ENCODE measurements around the gene SEMA3A. TPM values are rescaled to one million over a fixed set of nuclear protein-coding genes. Genes with fewer than 3 reads are reported as not detected.

Gene SEMA3A
- 34.0 and 38.7 TPM in 2 replicates for total RNA-seq

GRCh38 chr7:84194484-84195271 lies at the start of gene SEMA3A:
SEMA3A (minus strand) TSS chr7:84194789; CDS start chr7:84194586, 203 bp downstream.

Measured in bronchus fibroblast of lung (primary cell).